GM12892 (cell line): ENCODE measurements around the gene PRELID1.

Experiments used
- POLR2A ChIP-seq: IDR thresholded peaks from 2 replicates; pipeline ENCODE4 v1.6.1; 2011; ENCODE audit warnings: low read depth, low read length, control low read depth
- POLR2AphosphoS5 ChIP-seq: IDR thresholded peaks from 2 replicates; pipeline ENCODE4 v1.6.1; 2011; ENCODE audit warnings: low read depth, low read length, control low read depth
- TAF1 ChIP-seq: IDR thresholded peaks from 2 replicates; pipeline ENCODE4 v1.6.1; 2011; ENCODE audit warnings: low read depth, mild to moderate bottlenecking, control low read depth, low read length, borderline replicate concordance

GRCh38 chr5:177336603-177337494 is 33.2 kb downstream of the PRELID1 start:
- TF ChIP-seq TAF1 (no peak), POLR2A (no peak), POLR2AphosphoS5 (no peak)
